ENCODE data around the gene FBLN1. TPM values are rescaled to one million over a fixed set of nuclear protein-coding genes. Genes with fewer than 3 reads are reported as not detected.
"Not testable (repeated sequence)": the region's sequence is repeated elsewhere in the genome, so short reads cannot be mapped to it uniquely, and the experiment has no call there.

The FBLN1 gene
- total and polyA plus RNA-seq, 2 experiments from 2014 or later = 137 to 304 TPM

DNA sequence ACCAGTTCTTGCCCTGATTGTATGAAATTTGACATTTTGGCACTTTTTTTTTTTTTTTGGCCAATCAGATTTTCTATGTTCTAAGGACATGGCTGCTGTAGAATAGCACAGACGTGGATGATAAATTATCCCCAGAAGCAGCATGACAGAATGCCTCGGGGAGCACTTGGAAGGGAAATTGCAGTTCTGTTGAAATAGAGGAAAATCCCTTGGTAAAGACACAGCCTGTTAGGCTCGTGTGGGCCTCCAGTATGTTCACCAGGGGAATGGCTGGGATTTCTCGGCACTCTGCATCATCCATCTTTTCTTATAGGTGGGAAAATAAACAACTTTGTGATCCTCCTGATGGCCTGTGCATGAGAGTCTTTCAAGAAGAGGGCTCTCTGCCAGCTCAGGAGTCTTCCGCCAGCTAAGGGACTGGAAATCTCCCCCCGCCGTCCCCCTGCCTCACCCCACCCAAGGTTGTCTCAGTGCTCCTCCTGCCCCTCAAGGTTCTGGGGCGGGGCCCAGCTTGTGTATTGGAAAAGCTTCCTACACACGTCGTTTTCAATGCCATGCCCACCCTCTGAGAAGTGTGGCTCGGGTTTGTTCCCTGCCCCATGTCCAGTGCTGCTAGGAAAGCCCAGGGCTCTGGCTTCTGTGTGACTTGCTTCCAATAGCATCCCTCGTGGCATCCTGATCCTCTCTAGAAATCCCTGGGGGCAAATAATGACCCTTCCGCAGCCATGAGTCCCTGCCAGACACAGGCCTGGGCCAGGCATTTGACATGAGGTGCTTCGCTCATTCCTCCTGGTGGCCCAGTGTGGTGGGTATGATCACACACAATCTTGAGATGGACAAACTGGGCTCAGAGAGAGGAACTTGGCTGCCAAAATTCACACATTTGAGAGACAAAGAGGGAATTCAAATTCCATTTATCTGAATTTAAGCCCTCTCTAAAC, 98.4 kb downstream of the FBLN1 start:
- H3F3A ChIP-seq (ENCODE audit: insufficient read depth) = peaks cover 23% of the 10 kb centered on the region
- H3K27ac ChIP-seq = no peak overlapping the region
- no peak overlapping the region for H3K4me2 ChIP-seq (ENCODE audit: unreplicated experiment)
- in situ Hi-C loops (cut with MboI) = no loop called here
- H3K79me2 ChIP-seq (ENCODE audit: insufficient read depth) = no peaks in the 10 kb centered on the region
- no peaks in the 10 kb centered on the region for H3K9me2 ChIP-seq (ENCODE audit: insufficient read depth)
- no peaks in the 10 kb centered on the region for H3K9me3 ChIP-seq (ENCODE audit: low read depth)
- 64 to 69% methylated on average over 13 to 14 of the region's 14 CpGs for WGBS, 2 experiments (ENCODE audit: low coverage in 1 of 2, low lambda C conversion rate in 2 of 2, missing lambda C conversion rate in 2 of 2)
- no peak for TF ChIP-seq EZH2 (IDR thresholded peaks at IDR 0.05; ENCODE audit: insufficient read depth, poor library complexity, severe bottlenecking)
- no peak for TF ChIP-seq EZH2phosphoT487 (IDR thresholded peaks at IDR 0.05; ENCODE audit: insufficient read depth, low read depth)
- no peak overlapping the region for H3K9ac ChIP-seq
- H3K36me3 ChIP-seq (ENCODE audit: low read depth) = no peaks in the 10 kb centered on the region
- no peak overlapping the region for H2AFZ ChIP-seq
- H3K4me1 ChIP-seq (ENCODE audit: insufficient read depth) = peaks cover 15% of the 10 kb centered on the region
- peak; percentile 19 for DNase-seq
- H3K4me3 ChIP-seq = no peak overlapping the region
- no peaks in the 10 kb centered on the region for H3K27me3 ChIP-seq (replicated peaks; ENCODE audit: insufficient read depth)
- no peaks in the 10 kb centered on the region for H4K20me1 ChIP-seq (ENCODE audit: insufficient read depth)

DNA sequence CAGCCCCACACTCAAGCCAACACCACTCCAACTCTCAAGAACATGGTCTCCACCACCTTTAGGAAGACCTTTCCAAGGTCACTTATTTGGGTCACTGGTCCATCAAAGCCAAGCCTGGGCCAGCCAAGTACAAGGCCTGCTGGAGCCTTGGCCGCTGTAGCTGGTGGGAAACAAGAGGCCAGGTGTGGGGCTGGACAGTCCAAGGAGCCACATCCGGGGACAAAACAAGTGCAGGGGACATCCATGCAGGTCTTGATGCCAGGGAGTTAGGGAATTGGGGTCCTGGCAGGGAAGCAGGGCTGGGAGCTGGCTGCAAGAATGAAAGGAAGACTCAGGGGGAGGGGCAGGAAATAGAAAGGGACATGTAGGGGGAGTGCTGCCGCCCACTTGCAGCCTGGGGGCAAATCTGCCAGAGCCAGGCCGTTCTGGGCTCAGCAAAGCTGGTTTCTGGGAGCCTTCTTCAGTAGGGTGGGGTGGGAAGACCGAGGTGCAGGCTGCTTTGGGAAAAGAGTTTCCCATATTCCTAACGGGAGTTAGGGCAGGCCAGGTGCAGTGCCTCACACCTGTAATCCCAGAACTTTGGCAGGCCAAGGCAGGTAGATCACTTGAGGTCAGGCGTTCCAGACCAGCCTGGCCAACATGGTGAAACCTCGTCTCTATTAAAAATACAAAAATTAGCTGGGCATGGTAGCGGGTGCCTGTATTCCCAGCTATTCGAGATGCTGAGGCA, 99.5 kb downstream of the FBLN1 start:
- no peaks in the 10 kb centered on the region for H4K20me1 ChIP-seq (ENCODE audit: insufficient read depth)
- 64 to 66% methylated on average over 10 of the region's 10 CpGs for WGBS, 2 experiments (ENCODE audit: low coverage in 1 of 2, low lambda C conversion rate in 2 of 2, missing lambda C conversion rate in 2 of 2)
- H3K4me2 ChIP-seq (ENCODE audit: unreplicated experiment) = no peak overlapping the region
- no peak overlapping the region for H3K4me3 ChIP-seq
- no peak for TF ChIP-seq EZH2phosphoT487 (IDR thresholded peaks at IDR 0.05; ENCODE audit: insufficient read depth, low read depth)
- TF ChIP-seq EZH2 (IDR thresholded peaks at IDR 0.05; ENCODE audit: insufficient read depth, poor library complexity, severe bottlenecking) = no peak
- no peaks in the 10 kb centered on the region for H3K79me2 ChIP-seq (ENCODE audit: insufficient read depth)
- H3K27ac ChIP-seq = no peak overlapping the region
- H3K27me3 ChIP-seq (replicated peaks; ENCODE audit: insufficient read depth) = no peaks in the 10 kb centered on the region
- no peaks in the 10 kb centered on the region for H3K9me3 ChIP-seq (ENCODE audit: low read depth)
- no peak for DNase-seq
- H3K4me1 ChIP-seq (ENCODE audit: insufficient read depth) = peaks cover 16% of the 10 kb centered on the region
- H2AFZ ChIP-seq = no peak overlapping the region
- no peaks in the 10 kb centered on the region for H3K36me3 ChIP-seq (ENCODE audit: low read depth)
- H3K9ac ChIP-seq = no peak overlapping the region
- peaks cover 27% of the 10 kb centered on the region for H3F3A ChIP-seq (ENCODE audit: insufficient read depth)
- in situ Hi-C loops (cut with MboI) = no loop called here
- H3K9me2 ChIP-seq (ENCODE audit: insufficient read depth) = no peaks in the 10 kb centered on the region

DNA sequence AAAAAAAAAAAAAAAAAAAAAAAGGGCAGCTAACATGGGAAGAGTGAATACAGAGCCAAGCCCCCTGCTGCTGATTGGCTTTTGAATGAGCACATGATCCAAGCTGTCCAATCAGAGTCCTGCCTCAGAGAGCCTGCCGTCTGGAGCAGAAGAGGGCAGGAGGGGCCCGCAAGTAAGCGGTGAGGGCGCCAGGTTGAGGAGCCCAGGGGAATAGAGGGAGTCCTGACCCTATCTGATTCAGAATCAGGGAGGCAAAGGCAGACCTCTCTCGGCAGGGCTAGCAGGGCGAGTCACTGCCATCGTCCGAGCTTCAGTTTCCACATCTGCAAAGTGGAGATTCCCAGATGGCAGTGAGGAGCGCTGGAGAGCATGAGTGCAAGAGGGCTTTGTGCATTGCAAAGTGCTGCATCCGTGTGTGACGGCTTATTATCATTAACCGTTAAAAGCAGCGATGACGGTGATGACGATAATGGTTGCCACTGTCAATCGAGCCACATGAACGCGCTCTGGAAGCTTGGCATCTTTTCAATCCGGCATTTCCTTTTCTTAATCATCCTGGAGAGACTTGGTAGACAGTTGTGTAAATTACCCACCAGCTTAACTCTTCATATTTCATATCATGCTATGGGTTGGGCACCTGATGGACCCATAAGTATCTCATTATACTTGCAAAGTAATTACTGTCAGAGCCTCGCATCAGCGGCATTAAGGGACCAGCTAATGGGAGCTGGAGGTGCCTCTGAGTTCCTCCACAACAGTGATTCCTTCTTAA, 100.3 kb downstream of the FBLN1 start:
- Histone ChIP-seq H2AFZ (peak overlapping the region; percentile 69), H3F3A (ENCODE audit: insufficient read depth) (peaks cover 29% of the 10 kb centered on the region), H3K9ac (peak overlapping the region; percentile 40), H3K4me2 (ENCODE audit: unreplicated experiment) (peak overlapping the region; percentile 56), H3K4me3 (peak overlapping the region; percentile 59), H3K27ac (peak overlapping the region; percentile 25; the same call in 1 of the 2 replicates), H4K20me1 (ENCODE audit: insufficient read depth) (no peaks in the 10 kb centered on the region), H3K9me2 (ENCODE audit: insufficient read depth) (no peaks in the 10 kb centered on the region), H3K9me3 (ENCODE audit: low read depth) (no peaks in the 10 kb centered on the region), H3K36me3 (ENCODE audit: low read depth) (no peaks in the 10 kb centered on the region), H3K27me3 (replicated peaks; ENCODE audit: insufficient read depth) (no peaks in the 10 kb centered on the region), H3K79me2 (ENCODE audit: insufficient read depth) (no peaks in the 10 kb centered on the region), H3K4me1 (ENCODE audit: insufficient read depth) (peaks cover 19% of the 10 kb centered on the region)
- TF ChIP-seq EZH2 (IDR thresholded peaks at IDR 0.05; ENCODE audit: insufficient read depth, poor library complexity, severe bottlenecking) (no peak), EZH2phosphoT487 (IDR thresholded peaks at IDR 0.05; ENCODE audit: insufficient read depth, low read depth) (no peak)
- in situ Hi-C loops (cut with MboI) = no loop called here
- DNase-seq = peak; percentile 91
- 26 to 28% methylated on average over 21 of the region's 21 CpGs for WGBS, 2 experiments (ENCODE audit: low coverage in 1 of 2, low lambda C conversion rate in 2 of 2, missing lambda C conversion rate in 2 of 2)

DNA sequence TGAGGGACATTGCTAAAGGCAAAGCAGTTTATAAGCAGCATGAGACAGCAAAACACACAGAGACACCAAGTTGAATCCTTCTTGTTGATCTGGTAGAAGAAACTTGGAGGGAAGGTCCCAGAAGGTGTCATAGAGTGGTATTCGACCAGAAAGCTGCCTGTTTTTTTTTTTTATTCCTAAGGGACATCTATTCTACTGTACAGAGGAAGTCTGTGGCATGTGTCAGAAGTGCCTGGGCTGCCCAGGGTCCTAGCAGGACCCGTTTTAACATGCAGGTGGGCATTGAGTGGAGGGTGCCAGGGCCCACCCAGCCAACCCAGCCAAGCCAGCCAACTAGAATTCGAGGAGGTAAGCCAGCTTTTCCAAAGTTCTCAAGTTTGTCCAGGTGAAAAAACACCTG, 100.9 kb downstream of the FBLN1 start:
- Histone ChIP-seq H3K4me2 (ENCODE audit: unreplicated experiment) (peak overlapping the region; percentile 56), H3K27me3 (replicated peaks; ENCODE audit: insufficient read depth) (no peaks in the 10 kb centered on the region), H3K4me3 (no peak overlapping the region), H3K9ac (peak overlapping the region; percentile 40; the same call in 1 of the 2 replicates), H3F3A (ENCODE audit: insufficient read depth) (peaks cover 35% of the 10 kb centered on the region), H2AFZ (0 out of 2 replicates have a peak overlapping the region, but pooled peaks have one; percentile 69), H4K20me1 (ENCODE audit: insufficient read depth) (no peaks in the 10 kb centered on the region), H3K9me3 (ENCODE audit: low read depth) (no peaks in the 10 kb centered on the region), H3K79me2 (ENCODE audit: insufficient read depth) (no peaks in the 10 kb centered on the region), H3K4me1 (ENCODE audit: insufficient read depth) (peaks cover 25% of the 10 kb centered on the region), H3K9me2 (ENCODE audit: insufficient read depth) (no peaks in the 10 kb centered on the region), H3K27ac (peak overlapping the region; percentile 11; the same call in 1 of the 2 replicates), H3K36me3 (ENCODE audit: low read depth) (no peaks in the 10 kb centered on the region)
- in situ Hi-C loops (cut with MboI) = no loop called here
- TF ChIP-seq EZH2phosphoT487 (IDR thresholded peaks at IDR 0.05; ENCODE audit: insufficient read depth, low read depth) (no peak), EZH2 (IDR thresholded peaks at IDR 0.05; ENCODE audit: insufficient read depth, poor library complexity, severe bottlenecking) (no peak)
- 47 to 50% methylated on average over 3 of the region's 3 CpGs for WGBS, 2 experiments (ENCODE audit: low coverage in 1 of 2, low lambda C conversion rate in 2 of 2, missing lambda C conversion rate in 2 of 2)
- peak; percentile 28 for DNase-seq

DNA sequence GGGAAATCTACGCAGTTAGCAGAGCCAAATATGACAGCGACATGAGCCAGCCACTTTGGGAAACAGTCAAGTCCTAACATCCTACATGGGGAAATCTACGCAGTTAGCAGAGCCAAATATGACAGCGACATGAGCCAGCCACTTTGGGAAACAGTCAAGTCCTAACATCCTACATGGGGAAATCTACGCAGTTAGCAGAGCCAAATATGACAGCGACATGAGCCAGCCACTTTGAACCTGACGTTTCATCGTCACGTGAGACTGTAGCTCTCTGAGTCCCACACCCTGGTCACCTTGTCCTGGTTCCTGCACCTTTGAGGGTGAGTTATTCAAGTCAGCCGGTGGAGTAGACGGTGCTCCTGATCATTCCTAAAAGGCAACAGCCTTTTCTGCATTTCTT, 105.4 kb downstream of the FBLN1 start:
- Histone ChIP-seq H3K9ac (peak overlapping the region; percentile 27; the same call in 1 of the 2 replicates), H3K4me1 (ENCODE audit: insufficient read depth) (peaks cover 30% of the 10 kb centered on the region), H3K4me2 (ENCODE audit: unreplicated experiment) (peak overlapping the region; percentile 4), H3F3A (ENCODE audit: insufficient read depth) (peaks cover 50% of the 10 kb centered on the region), H3K27ac (peak overlapping the region; percentile 61)
- H2AFZ ChIP-seq; H3K9me2 ChIP-seq (ENCODE audit: insufficient read depth); H4K20me1 ChIP-seq (ENCODE audit: insufficient read depth); H3K36me3 ChIP-seq (ENCODE audit: low read depth); H3K79me2 ChIP-seq (ENCODE audit: insufficient read depth); in situ Hi-C loops (cut with MboI); H3K27me3 ChIP-seq (replicated peaks; ENCODE audit: insufficient read depth); H3K4me3 ChIP-seq; H3K9me3 ChIP-seq (ENCODE audit: low read depth): not testable (repeated sequence)
- 12 to 13% methylated on average over 11 of the region's 11 CpGs for WGBS, 2 experiments (ENCODE audit: low coverage in 1 of 2, low lambda C conversion rate in 2 of 2, missing lambda C conversion rate in 2 of 2)
- DNase-seq = peak; percentile 52

Data from GM23248 (cell line).